Stomach (tissue), 4 donors: ENCODE measurements around the gene ADGRF4.

ENCODE experiments used
- POLR2AphosphoS5 ChIP-seq, 3 donors: sonication (generic); formaldehyde crosslinking; IDR thresholded peaks; one replicate each; pipeline ENCODE4 v1.6.1; 2016; ENCODE audit warnings: antibody characterized with exemption in 3 of 3
- TF ChIP-seq, protein P1 (sequence below), 7 experiments: fragments of 450-650 bp in 4 of 7; fragments of 200-600 bp in 3 of 7; sonication (generic) in 3 of 7; IDR thresholded peaks; one replicate each; pipeline ENCODE4 v1.5.1; 2016 to 2019; ENCODE audit warnings: antibody characterized with exemption in 7 of 7, control low read depth in 2 of 7, mild to moderate bottlenecking in 1 of 7

GRCh38 chr6:47678739-47679138, 19.6 kb upstream of the ADGRF4 start:
- TF ChIP-seq, protein P1, sequence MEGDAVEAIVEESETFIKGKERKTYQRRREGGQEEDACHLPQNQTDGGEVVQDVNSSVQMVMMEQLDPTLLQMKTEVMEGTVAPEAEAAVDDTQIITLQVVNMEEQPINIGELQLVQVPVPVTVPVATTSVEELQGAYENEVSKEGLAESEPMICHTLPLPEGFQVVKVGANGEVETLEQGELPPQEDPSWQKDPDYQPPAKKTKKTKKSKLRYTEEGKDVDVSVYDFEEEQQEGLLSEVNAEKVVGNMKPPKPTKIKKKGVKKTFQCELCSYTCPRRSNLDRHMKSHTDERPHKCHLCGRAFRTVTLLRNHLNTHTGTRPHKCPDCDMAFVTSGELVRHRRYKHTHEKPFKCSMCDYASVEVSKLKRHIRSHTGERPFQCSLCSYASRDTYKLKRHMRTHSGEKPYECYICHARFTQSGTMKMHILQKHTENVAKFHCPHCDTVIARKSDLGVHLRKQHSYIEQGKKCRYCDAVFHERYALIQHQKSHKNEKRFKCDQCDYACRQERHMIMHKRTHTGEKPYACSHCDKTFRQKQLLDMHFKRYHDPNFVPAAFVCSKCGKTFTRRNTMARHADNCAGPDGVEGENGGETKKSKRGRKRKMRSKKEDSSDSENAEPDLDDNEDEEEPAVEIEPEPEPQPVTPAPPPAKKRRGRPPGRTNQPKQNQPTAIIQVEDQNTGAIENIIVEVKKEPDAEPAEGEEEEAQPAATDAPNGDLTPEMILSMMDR (IDR thresholded peaks at IDR 0.05) = no peak
- TF ChIP-seq POLR2AphosphoS5 (IDR thresholded peaks at IDR 0.05) = no peak
